ENCODE data around the gene KXD1.

Gene KXD1

GRCh38 chr19:18608805-18609716 lies 51.4 kb downstream of the KXD1 start:
- TF ChIP-seq CTCF (IDR thresholded peaks at IDR 0.05; ENCODE audit: insufficient read depth, missing control alignments): no peak
- no peak for FAIRE-seq
- DNase-seq (ENCODE audit: insufficient read length, low spot score): no peak

DNA sequence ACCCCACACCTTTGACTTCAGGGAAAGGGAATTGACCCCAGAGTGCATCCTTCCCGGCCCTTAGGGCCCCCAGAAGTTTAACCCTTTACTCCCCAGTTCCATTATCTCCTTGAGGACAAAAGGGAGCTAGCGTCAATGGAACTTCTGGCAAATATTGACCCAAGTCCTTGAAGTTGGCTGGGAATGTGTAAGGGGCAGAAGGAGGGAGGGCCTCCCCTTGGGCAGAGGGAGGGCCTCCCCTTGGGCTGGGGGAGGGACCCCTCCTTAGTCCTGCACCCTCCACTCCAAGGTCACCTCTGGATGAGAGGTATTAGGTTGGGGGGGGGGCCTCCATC lies 52.0 kb downstream of the KXD1 start:
- no peak for TF ChIP-seq CTCF (IDR thresholded peaks at IDR 0.05; ENCODE audit: insufficient read depth, missing control alignments)
- FAIRE-seq (no peak), DNase-seq (ENCODE audit: insufficient read length, low spot score) (no peak)

DNA sequence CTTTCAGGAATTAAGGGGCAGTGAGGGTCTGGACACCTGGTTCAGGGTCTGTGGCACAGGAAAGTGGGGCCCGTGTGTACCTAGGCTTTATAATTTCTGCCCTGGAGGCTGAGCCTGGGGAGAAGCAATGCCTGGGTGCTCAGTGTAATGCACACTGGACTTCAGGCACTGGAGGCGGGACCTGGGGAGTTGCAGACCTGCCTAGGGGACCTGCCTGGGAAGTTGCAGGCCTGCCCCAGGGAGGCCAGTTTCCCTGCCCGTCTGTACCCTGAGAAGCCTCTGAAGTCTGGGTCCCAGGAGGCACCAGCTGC lies 52.5 kb downstream of the KXD1 start:
- DNase-seq (ENCODE audit: insufficient read length, low spot score) (no peak), FAIRE-seq (no peak)
- TF ChIP-seq CTCF (IDR thresholded peaks at IDR 0.05; ENCODE audit: insufficient read depth, missing control alignments): no peak

DNA sequence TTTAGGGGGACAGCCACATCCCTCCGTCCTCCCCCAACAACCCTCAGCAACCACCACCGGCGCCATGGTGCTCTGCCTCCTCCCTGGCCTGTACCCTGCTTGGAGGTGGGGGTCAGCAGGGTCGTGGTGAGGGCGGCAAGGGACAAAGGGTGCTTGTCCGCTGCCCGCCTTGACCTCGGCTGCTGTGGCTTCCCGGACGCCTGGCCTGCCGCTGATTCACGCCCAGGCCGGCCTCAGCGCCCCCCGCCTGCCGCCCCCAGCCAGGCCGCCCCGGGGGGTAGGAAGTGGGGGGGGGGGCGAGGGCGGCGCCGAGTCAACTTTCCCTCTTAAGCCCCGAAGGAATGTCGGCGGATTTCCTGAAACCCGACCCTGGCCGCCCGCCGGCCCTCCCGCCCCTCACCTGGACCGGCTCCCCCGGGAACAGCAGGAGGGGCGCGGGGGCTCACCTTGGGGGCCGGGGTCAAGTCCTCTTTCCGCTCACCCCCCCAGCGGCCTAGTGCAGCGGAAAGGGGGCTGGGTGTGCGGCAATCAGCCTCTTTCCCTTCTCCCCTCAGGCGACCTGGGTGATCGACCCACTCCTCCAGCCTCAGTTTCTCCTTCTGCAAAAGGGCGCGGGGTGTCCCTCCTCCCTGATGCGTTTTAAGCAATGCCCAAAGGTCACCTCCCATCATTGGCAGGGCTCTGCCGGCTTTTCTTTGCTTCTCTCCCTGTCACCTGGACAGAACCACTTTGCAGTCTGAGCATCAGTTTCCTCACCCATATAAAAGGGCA lies 53.1 kb downstream of the KXD1 start:
- TF ChIP-seq CTCF (IDR thresholded peaks at IDR 0.05; ENCODE audit: insufficient read depth, missing control alignments): no peak

DNA sequence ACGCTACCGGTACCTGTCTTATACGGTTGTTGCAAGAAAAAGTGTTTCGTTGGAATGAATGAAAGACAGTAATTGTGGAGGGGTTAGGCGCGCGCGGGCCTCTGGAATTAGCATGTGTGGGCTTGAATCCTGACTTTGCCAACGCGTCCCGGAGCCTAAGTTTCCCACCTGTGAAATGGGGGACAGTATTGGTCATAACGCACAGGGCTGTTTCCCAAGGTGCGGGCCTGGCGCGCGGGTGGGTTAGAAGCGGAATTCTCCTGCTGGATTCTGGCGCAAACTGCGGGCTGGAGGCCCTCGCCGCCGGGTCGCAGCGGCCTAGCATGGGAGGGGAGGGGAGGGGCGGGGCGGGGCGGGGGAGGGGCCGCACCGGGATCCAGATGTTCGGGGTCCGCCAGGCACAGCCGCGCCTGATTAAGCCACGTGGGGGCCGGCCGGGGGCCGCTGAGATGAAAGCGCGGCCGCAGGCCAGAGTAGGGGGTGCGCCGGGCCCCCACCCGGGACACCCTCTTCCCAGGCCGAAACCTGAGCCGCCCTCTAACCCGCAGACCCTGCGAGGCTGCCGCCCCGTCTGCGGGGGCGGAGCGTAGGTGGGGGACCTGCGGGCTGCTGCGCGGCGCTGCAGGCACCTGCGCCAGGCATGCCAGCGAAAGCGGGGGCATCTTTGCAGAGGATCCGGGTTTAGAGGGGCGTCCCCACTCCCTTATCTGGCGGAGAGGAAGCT lies 53.8 kb downstream of the KXD1 start:
- no peak for FAIRE-seq
- TF ChIP-seq CTCF (IDR thresholded peaks at IDR 0.05; ENCODE audit: insufficient read depth, missing control alignments): no peak
- no peak for DNase-seq (ENCODE audit: insufficient read length, low spot score)

More for the DNA sequence above, 53.1 kb downstream of the KXD1 start:
- DNase-seq (ENCODE audit: insufficient read length, low spot score) (no peak), FAIRE-seq (no peak)

GRCh38 chr19:18612051-18612771 lies 54.5 kb downstream of the KXD1 start:
- no peak for TF ChIP-seq CTCF (IDR thresholded peaks at IDR 0.05; ENCODE audit: insufficient read depth, missing control alignments)
- no peak for DNase-seq (ENCODE audit: insufficient read length, low spot score)
- FAIRE-seq: no peak

Data from D721Med (cell line).